NCI-H2171 treated with DMSO at 0.1 percent for 48 hours (cell line): ENCODE results near the gene MYO16.

Experiments
- DNase-seq: peaks from one replicate; lab custom pipeline; 2025; lab: John Stamatoyannopoulos, UW

Gene MYO16

DNA sequence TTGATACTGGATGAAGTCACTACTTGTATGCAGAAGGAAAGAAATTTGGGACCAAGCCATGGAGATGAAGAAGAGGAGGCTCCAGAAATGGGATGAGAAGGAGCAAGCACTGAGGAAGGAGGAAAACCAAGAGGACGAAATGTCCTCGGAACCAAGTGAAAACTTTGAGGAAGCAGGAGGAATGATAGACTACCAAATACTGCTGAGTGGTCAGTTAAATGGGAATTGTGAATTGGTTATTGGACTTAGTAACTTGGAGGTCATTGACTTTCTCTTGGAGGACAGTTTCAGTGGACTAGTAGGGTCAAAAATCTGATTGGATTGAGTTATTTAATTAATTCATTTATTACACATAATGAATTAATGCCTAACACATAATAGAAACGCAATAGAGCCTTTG, 167.9 kb downstream of the MYO16 start:
- DNase-seq: no peak

DNA sequence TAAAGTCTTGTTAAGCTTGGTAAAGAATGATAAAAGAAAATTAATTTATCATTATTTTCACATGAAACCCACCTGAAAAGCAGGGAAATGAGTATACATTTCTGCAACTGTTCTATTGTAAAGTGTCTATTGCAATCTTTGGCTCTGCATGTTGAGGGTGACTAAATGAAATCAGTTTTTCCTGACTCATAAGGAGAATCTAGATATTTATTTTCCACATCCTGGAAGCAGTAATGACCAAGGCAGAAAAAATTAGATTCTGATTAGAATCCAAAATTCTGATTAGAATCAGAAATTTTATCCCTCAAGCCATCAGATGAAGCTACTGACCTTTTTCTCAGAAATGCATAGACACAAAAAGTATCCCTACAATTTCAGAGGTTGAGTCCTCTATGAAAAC, 178.4 kb downstream of the MYO16 start:
- no peak for DNase-seq

DNA sequence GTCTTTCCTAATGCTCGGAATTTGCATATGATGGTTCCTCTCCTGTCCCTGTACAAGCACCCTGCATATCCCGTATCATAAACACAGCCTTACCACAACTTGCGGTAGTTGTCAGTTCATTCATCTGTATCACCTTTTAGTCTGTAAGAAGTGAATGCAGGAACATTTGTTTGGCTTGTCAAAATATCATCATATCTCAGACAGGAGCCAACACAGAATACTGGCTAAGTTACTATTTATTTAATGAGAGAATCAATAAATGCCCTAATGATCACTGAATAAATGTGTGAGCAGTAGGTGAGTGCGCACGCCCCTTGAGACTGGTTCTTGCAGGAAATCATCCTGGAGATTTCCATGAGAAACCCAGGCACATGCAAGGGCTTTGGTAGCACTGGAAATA, 182.8 kb downstream of the MYO16 start:
- DNase-seq: no peak

DNA sequence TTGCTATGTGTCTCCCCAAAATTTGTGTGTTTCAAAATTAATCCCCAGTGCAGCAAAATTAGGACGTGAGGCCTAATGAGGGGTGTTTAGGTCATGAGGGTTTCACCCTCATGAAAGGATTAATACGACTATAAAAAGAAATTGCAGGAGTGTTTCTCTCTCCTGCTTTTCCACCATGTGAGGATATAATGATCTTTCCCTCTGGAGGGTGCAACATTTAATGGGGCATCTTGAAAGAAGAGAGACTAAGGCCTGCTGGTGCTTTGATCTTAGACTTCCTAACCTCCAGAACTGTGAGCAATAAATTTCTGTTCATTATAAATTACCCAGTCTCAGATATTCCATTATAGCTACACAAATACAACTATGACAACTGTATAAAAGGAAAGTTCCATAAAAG, 183.2 kb downstream of the MYO16 start:
- no peak for DNase-seq

DNA sequence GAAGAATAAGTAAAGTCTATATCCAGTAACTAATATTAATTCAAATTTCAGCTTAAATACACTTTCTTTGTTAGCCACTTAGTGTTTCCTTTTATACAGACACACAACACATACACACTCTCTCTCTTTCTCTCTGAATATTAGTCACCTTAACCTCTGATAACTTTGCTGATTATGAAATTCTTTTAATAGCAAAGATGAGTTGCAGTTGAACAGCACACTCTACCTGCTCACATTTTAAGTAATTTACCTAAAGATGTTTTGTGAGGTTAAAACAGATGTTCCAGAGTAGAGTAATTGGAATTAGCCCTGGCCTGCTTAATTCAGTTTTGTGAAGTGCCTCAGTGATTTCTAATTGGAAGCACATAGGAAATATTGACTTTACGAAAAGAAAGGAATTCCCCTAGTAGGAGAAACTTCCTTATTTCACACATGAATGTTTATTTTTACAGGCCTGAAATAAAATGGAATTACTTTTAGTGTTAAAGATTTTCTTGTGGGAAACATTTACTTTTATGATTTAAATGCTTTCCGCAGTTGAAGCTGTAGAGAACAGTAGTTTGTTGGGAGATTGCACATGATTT, 184.3 kb downstream of the MYO16 start:
- no peak for DNase-seq

- DNase-seq: no peak
Measured at GRCh38 chr13:108816375-108816774, 187.0 kb downstream of the MYO16 start.

DNA sequence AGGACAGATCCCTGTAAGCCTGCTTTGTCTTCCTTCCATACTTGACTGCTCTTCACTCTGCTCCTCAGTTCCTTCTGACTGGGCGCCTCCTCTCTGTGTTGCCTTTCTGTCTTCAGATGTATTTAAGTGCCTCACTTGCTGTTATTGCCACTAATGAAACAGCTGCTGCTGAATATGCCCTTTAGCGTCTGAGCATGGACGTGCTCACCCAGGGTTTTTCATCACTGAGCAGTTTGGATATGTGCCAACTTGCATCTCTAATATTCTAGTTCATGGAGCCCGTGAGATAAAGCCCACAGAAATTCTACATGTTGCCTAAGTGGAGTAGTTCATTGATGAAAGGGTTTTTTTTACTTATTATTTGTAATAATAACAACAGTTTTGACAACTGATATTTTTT, 198.2 kb downstream of the MYO16 start:
- DNase-seq: no peak

- DNase-seq: no peak
Measured at GRCh38 chr13:108828086-108828815, 198.8 kb downstream of the MYO16 start.

- no peak for DNase-seq
Measured at GRCh38 chr13:108830916-108831315, 201.5 kb downstream of the MYO16 start.

DNA sequence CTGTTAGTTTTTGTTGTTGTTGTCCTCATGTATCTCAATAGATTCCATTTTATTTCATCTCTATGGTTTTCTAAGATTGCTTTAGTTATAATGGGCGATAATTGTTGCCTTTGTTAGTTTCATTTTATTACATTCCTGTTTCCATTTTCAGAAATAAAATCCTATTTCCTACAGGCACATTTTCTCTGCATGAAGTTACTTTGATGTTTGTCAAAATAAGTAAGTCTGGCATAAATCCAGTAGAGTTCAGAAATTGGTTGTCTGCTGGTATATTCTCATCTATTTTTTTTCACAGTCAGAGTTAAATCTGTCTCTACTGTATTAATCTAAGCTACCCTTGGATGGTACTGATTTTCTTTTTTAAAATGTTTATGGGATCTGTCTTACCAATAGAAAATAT, 204.1 kb downstream of the MYO16 start:
- no peak for DNase-seq

DNA sequence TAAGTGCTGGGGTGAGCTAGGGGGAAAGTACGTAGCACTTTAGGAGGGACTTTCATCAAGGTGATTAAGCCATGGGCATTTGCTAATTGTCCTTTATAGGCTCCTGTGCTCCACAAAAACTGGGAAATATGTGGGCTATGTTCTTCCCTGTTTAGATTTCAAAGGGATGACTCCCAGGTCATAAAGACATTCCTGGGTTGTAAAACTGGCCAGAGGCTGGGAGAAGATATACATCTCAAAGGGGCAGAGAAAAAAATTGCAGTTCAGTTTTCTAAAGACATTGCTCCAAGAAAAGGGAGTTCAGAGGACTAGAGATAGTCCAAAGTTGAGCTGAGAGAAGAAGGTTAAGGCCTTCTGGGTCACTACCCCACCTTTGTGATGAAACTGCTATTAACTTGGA, 204.8 kb downstream of the MYO16 start:
- no peak for DNase-seq

DNA sequence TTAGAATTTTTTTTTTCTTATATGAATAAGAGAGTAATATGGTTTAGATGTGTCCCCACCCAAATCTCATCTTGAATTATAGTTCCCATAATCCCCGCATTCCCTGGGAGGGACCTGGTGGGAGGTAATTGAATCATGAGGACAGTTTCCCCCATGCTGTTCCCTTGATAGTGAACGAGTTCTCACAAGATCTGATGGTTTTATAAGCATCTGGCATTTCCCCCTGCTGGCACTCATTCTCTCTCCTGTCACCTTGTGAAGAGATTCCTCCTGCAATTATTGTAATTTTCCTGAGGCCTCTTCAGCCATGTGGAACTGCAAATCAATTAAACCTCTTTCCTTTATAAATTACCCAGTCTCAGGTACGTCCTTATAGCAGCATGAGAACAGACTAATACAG, 205.7 kb downstream of the MYO16 start:
- no peak for DNase-seq

DNA sequence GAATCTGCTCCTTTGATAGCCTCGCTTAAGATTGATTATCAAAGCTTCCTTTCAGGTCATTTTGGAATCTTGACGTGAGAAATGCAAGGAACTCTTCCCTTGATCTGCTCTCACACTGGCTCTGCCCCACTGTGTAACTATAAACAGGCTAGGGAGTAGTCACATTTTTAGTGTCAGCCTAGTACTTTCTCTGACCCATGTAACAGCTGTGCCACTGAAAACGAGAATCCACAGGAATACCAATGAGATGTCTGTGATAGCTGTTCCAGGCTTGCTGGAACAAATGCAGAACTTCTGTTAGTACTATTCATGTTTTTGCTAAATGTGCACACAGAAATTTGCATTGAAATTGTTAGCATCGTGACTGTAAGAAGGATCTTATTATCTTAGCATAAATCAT, 221.3 kb downstream of the MYO16 start:
- no peak for DNase-seq

DNA sequence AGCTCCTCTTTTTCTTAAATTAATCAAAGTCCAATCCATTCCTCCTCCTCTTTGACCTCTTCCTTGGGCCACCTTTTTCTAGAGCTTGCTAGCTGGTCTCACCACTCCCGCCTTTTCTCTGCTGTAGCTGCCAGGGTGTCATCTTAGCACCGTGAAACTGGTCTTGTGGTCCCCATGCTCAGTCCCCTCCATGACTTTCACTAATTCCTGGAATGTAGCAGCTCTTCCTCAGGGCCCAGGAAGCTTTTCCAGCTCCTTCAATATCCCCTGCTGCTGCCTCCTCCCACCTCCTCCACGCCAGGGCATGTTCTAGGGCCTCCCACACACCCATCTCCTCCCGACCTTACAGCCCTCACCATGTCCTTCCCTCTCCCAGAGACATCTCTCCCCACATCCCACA, 222.2 kb downstream of the MYO16 start:
- DNase-seq: no peak

DNA sequence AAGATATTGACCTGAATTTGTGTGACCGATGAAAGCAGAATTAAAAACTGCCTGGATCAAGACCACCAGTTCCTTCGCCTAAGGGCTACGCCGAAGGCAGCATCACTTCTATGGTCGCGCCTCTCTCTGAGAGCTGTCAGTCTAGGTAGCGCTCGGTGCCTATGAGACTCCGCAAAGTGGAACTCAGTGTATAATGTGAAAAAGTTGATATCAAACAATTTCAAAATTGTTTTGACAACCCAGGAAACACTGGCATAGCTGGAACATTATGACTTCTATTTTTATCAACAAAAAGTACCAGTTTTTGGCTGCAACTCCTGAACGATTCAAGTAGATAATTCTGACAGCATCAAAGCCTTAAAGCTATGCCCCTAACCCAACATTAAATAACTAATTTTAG, 223.6 kb downstream of the MYO16 start:
- DNase-seq: no peak

DNA sequence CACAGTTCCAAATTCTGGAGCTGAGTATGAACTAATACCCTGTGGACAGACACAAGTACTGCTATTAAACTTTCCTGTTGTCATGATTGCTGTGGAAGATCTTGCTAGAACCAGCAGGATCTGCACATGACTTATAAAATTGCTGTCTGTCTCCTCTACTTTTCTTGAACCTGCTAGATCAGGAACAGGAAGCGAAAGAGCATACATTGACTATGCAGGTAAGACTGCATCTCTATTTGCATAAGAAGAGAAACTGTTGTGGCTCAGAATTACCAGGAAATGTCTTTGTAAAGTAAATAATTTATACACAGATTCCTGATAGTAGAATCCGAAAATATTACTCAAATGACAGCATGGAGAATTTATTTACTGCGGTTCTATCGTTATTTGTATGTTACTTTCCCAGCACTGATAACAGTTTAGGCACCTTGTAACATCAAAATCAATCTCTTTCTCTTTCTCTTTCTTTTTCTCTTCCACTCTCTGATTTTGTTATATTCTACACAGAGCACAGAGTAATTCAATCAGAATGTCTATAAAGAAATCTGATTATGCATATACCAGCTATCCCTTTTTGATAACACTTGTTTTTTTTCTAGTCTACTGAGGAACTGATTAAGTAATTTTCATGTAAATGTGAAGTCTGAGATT, 226.5 kb downstream of the MYO16 start:
- DNase-seq: no peak

- DNase-seq: no peak
Measured at GRCh38 chr13:108858676-108859075, 229.3 kb downstream of the MYO16 start.

DNA sequence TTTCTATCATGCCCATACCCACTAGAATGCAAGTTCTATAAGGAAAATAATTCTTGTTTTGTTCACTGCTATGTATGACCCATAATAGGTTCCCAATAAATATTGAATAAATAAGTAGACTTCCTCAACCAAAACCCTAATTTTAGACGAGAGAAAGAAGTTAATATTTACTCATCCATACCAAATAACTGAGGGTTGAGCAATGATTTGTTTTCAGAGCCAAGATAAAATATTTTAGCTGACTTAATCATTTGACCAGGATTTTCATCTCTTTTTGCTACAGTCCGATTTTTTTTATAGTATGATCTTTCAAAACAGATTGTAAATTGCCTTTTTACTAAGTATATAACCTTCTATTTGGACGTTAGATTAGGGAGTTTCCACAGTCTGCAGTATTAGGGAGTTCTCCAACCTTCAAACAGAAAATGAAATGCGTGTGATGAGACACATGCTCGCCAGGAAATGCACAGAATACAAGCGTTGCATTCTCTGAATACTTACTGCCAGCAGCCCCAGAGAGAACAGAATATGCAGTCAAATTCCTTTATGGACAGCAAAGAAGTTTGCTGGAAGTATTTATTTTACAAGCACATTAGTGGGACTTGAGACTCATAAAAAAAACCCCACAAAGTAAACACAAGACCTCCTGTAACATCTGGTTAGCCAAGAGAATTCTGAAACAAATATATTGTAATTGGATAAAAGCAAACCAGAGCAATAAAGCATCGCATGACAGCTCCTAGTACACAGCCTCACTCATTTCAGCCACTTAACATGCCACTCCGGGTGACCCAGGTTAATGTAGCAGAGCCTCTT, 230.0 kb downstream of the MYO16 start:
- DNase-seq: no peak

- DNase-seq: no peak
Measured at GRCh38 chr13:108860418-108860817, 231.0 kb downstream of the MYO16 start.

- no peak for DNase-seq
Measured at GRCh38 chr13:108877300-108877699, 247.9 kb downstream of the MYO16 start.

DNA sequence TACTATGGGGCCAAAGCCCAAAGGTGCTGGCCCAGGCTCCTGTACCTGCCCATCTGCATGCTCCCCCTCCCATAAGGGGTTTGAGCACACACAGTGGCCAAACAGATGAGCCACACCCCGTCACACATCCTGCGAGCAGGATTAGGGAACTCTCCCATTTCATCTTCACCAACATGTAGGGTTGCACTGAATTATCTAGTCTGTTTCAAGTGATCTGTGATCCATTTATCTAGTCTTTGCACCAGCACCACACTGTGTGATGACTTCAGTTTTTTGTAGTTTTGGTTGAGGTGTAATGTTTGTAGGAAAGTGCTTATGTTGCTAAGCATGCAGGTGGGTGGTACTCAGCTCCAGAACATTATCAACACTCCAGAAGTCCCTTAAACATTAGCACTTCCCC, 249.3 kb downstream of the MYO16 start:
- no peak for DNase-seq

DNA sequence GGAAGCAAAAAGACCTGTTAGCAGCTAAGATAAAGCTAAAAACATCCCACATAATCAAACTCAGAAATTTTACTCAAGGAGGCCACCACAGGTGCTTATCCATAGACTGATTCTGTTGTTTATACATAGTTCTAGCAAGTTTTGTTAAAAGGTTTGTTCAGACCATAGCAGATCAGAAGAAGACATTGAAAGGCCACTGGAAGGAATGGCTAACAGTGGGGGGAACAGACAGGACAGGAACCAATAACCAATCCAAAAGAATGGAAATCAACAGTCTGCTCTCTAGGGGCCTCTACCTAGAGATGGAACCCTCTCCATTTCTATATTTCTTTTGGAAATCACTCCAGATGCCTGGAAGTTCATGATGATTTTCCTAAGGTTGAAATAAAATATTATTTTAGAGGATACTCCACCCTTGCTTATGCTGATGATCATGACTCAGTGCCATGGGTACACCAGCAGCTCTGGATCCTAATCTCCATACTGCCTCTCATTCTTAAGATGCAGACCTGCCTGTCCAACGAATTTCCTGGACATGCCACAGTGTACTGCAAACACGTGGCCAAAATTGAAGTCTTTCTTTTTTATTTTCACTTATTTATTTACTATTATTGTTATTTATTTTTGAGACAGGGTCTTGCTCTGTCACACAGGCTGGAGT, 260.0 kb downstream of the MYO16 start:
- no peak for DNase-seq
